Forelimb muscle (tissue), 1 donor: ENCODE measurements around the gene AJAP1. TPM values are rescaled to one million over a fixed set of nuclear protein-coding genes. Genes with fewer than 3 reads are reported as not detected.

Source experiments
- DNase-seq: peaks from one replicate; pipeline ENCODE4 v3.0.0-alpha.2; 2013; ENCODE audit warnings: low read depth
- polyA plus RNA-seq: library from polyadenylated mRNA; unstranded; fragments of 120-200 nt; gene quantifications from one replicate; pipeline ENCODE4 v1.2.1, GENCODE V29; 2013; ENCODE audit not compliant: insufficient read length

The AJAP1 gene
- polyA plus RNA-seq, 1 donor, result 0.61 TPM

GRCh38 chr1:4769516-4770280 is 115.3 kb downstream of the AJAP1 start:
- DNase-seq, result no peak

GRCh38 chr1:4770713-4771112 is 116.3 kb downstream of the AJAP1 start:
- no peak for DNase-seq

- DNase-seq, result no peak
These were observed 116.9 kb downstream of the AJAP1 start for GRCh38 chr1:4771267-4771666.

- DNase-seq, result no peak
These were observed 117.3 kb downstream of the AJAP1 start for GRCh38 chr1:4771721-4772120.

GRCh38 chr1:4772294-4773010 is 118.0 kb downstream of the AJAP1 start:
- DNase-seq, result no peak

- no peak for DNase-seq
These were observed 118.8 kb downstream of the AJAP1 start for GRCh38 chr1:4773226-4773625.

- DNase-seq, result no peak
These were observed 121.1 kb downstream of the AJAP1 start for GRCh38 chr1:4775506-4775905.

- no peak for DNase-seq
These were observed 123.6 kb downstream of the AJAP1 start for GRCh38 chr1:4778056-4778455.

- DNase-seq, result no peak
These were observed 127.2 kb downstream of the AJAP1 start for GRCh38 chr1:4781646-4782045.

GRCh38 chr1:4784761-4785160 is 130.4 kb downstream of the AJAP1 start:
- DNase-seq, result no peak

- no peak for DNase-seq
These were observed 131.6 kb downstream of the AJAP1 start for GRCh38 chr1:4786055-4786454.

- no peak for DNase-seq
These were observed 133.1 kb downstream of the AJAP1 start for GRCh38 chr1:4787551-4787950.

GRCh38 chr1:4792565-4792964 is 138.2 kb downstream of the AJAP1 start:
- no peak for DNase-seq

- DNase-seq, result no peak
These were observed 139.8 kb downstream of the AJAP1 start for GRCh38 chr1:4794020-4794780.

- DNase-seq, result no peak
These were observed 142.0 kb downstream of the AJAP1 start for GRCh38 chr1:4796161-4797015.

GRCh38 chr1:4797016-4797410 is 142.6 kb downstream of the AJAP1 start:
- no peak for DNase-seq

GRCh38 chr1:4797429-4797828 is 143.0 kb downstream of the AJAP1 start:
- no peak for DNase-seq

- DNase-seq, result peak; percentile 78
These were observed 146.9 kb downstream of the AJAP1 start for GRCh38 chr1:4801192-4801924.

GRCh38 chr1:4802024-4802423 is 147.6 kb downstream of the AJAP1 start:
- no peak for DNase-seq

GRCh38 chr1:4803335-4803734 is 148.9 kb downstream of the AJAP1 start:
- no peak for DNase-seq

- no peak for DNase-seq
These were observed 151.6 kb downstream of the AJAP1 start for GRCh38 chr1:4805987-4806386.
